Forelimb muscle (tissue), 1 donor: ENCODE measurements around the gene SLC26A6. TPM values are rescaled to one million over a fixed set of nuclear protein-coding genes. Genes with fewer than 3 reads are reported as not detected.

Experiments used
- polyA plus RNA-seq: library from polyadenylated mRNA; unstranded; fragments of 120-200 nt; gene quantifications from one replicate; pipeline ENCODE4 v1.2.1, GENCODE V29; 2013; ENCODE audit not compliant: insufficient read length

Gene SLC26A6
- polyA plus RNA-seq, 1 donor, result 8.9 TPM

Other genes starting within 250 kb of the SLC26A6 start
- 17.3 TPM for gene PLXNB1, start 205.4 kb downstream of the SLC26A6 start, polyA plus RNA-seq
- 11.0 TPM for gene CCDC51, start 195.3 kb downstream of the SLC26A6 start, polyA plus RNA-seq
- gene TMA7, start 195.2 kb downstream of the SLC26A6 start, polyA plus RNA-seq, result 160 TPM
- gene ATRIP, start 188.7 kb downstream of the SLC26A6 start, polyA plus RNA-seq, result 7.3 TPM
- 58.4 TPM for gene SHISA5, start 131.3 kb downstream of the SLC26A6 start, polyA plus RNA-seq
- gene PFKFB4, start 78.7 kb downstream of the SLC26A6 start, polyA plus RNA-seq, result 5.1 TPM
- 0.19 TPM for gene UCN2, start 71.7 kb downstream of the SLC26A6 start, polyA plus RNA-seq
- 6.4 TPM for gene COL7A1, start 40.1 kb downstream of the SLC26A6 start, polyA plus RNA-seq
- gene UQCRC1, start 25.8 kb downstream of the SLC26A6 start, polyA plus RNA-seq, result 204 TPM
- gene TMEM89, start 13.7 kb downstream of the SLC26A6 start, polyA plus RNA-seq, result not detected
- gene CELSR3, start 27.4 kb upstream of the SLC26A6 start, polyA plus RNA-seq, result 0.35 TPM
- 8.1 TPM for gene NCKIPSD, start 50.5 kb upstream of the SLC26A6 start, polyA plus RNA-seq
- 81.6 TPM for gene IP6K2, start 81.8 kb upstream of the SLC26A6 start, polyA plus RNA-seq
- 41.3 TPM for gene PRKAR2A, start 212.4 kb upstream of the SLC26A6 start, polyA plus RNA-seq